Motor neuron (in vitro differentiated cells): Measurements from ENCODE around the gene ARMC3. TPM values are rescaled to one million over a fixed set of nuclear protein-coding genes. Genes with fewer than 3 reads are reported as not detected.
A peak's percentile ranks its signal among the peaks of the same experiment; 100 is the strongest.
"Not testable (repeated sequence)": the region's sequence is repeated elsewhere in the genome, so short reads cannot be mapped to it uniquely, and the experiment has no call there.

Experiments used
- ATAC-seq, 8 experiments: fragments of 200-7000 bp; cut with Tn5 transposase; replicated peaks in 6 of 8; 2 replicates each; pipeline ENCODE4 v1.8.0; 2021; ENCODE audit warnings: mild to moderate bottlenecking in 8 of 8, moderate library complexity in 8 of 8
- H3K27ac ChIP-seq, 2 donors: fragments of 250-450 bp; sonication (Bioruptor Pico); 2 replicates each; pipeline ENCODE4 v1.9.0; 2021; ENCODE audit warnings: antibody characterized with exemption in 2 of 2, mild to moderate bottlenecking in 2 of 2, moderate library complexity in 1 of 2
- H3K4me1 ChIP-seq, 2 donors: fragments of 250-450 bp; sonication (Bioruptor Pico); replicated peaks in 1 of 2; 2 replicates each; pipeline ENCODE4 v1.6.1; 2021; ENCODE audit warnings: antibody characterized with exemption in 2 of 2, mild to moderate bottlenecking in 2 of 2, moderate library complexity in 1 of 2
- H3K4me3 ChIP-seq, 5 donors: fragments of 250-450 bp; sonication (Bioruptor Pico); 2 replicates each; pipeline ENCODE4 v1.9.0; 2021; ENCODE audit warnings: antibody characterized with exemption in 5 of 5, mild to moderate bottlenecking in 5 of 5, moderate library complexity in 4 of 5
- WGBS, 10 experiments: fragments of 450-650 bp; shearing (Covaris generic); methylation state at CpG; one replicate each; pipeline ENCODE4 v1.0.0; 2022; 5-methylcytosine and 5-hydroxymethylcytosine counted together
- in situ Hi-C, 9 experiments: fragments of 400-800 bp; cut with MboI; loops; one replicate each; pipeline ENCODE4 v1.15.0; 2021; ENCODE audit warnings: low sequenced_read_pairs in 9 of 9, low pct_unique_long_range_greater_than_20kb in 2 of 9; ENCODE audit not compliant: unreplicated experiment in 9 of 9
- total RNA-seq, 8 experiments: library from RNA; unstranded; fragments of 300-600 nt; gene quantifications; 2 replicates each; pipeline versions ENCODE4 v1.2.3 to v1.2.4, GENCODE V29; 2022

The ARMC3 gene
- total RNA-seq, 8 experiments from 2014 or later, result 0.21 to 43.8 (median 0.92) TPM

DNA sequence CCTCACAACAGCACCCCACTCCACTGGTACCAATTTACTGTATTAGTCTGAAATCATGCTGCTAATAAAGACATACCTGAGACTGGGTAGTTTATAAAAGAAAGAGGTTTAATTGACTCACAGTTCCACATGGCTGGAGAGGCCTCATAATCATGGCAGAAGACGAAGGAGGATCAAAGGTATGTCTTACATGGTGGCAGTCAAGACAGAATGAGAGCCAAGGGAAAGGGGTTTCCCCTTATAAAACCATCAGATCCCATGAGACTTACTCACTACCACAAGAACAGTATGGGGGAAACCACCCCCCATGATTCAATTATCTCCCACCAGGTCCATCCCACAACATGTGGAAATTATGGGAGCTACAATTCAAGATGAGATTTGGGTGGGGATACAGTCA is 18.2 kb upstream of the ARMC3 start:
- H3K4me1 ChIP-seq, in situ Hi-C loops, ATAC-seq, H3K4me3 ChIP-seq, H3K27ac ChIP-seq: not testable (repeated sequence)
- 40 to 100% (median 40%) methylated on average over 1 of the region's 1 CpG; no CpG with 5 or more reads in 7 of the 10 experiments for WGBS, 10 experiments

DNA sequence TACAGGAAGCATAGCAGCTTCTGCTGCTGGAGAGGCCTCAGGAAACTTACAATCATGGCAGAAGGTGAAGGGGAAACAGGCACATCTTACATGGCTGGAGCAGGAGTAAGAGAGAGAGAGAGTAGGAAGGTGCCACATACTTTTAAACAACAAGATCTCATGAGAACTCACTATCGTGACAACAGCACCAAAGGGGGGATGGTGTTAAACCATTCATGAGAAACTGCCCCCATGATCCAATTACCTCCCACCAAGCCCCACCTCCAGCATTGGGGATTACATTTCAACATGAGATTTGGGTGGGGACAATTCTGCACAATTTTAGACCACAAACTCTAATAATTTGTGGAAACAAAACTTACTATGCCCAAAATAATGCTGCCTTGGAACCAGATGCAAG is 16.8 kb upstream of the ARMC3 start:
- ATAC-seq, result no peak
- in situ Hi-C loops, result no loop called here
- H3K27ac ChIP-seq, result no peak overlapping the region
- no peak overlapping the region for H3K4me3 ChIP-seq
- 17 to 100% (median 63%) methylated on average over 1 of the region's 1 CpG; no CpG with 5 or more reads in 3 of the 10 experiments for WGBS, 10 experiments
- no peaks in the 10 kb centered on the region for H3K4me1 ChIP-seq

DNA sequence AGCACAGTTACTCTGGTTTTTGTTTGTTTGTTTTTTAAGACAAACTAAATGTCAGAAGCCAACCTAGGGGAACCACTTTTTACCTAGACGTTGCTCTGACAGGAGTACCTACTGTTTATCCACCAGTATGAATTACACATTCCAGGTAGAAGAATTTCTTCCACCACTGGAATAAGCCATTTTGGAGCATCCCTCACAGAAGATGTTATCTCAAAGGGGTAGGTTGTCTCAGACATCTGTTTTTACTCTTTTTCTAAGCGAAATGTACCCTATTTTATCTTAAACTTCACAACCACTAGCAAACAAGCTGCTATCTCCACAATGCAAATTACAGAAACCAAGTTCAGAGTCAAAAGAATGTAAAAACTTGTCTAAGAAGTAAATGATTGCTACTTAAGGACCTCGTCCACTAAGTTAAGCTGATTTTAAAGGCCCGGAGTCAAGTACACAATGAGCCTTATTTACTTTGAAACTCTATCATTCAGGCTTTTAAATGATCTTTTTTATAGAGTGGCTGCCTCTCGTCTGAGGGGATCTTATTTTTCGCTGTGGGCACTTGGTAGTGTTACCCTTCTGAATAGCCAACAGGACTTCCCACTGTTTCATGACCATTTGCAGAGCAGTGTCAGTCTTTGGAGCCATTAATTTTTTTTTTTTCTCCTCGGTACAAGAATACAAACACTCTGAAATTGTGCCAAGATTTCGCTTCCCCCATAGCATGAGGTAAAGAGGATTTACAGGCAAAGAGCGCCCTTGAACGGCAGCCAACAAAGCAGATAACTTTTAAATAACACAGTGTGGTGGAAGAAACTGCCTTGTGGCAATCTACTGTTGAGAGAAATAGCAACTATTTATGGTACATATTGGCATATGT is 15.7 kb upstream of the ARMC3 start:
- peak in 5 of 8 experiments; percentile 47 to 97 (median 70) for ATAC-seq
- WGBS, 10 experiments, result 22 to 83% (median 64%) methylated on average over 1 to 10 of the region's 10 CpGs
- no peak overlapping the region for H3K4me3 ChIP-seq
- no peaks in the 10 kb centered on the region for H3K4me1 ChIP-seq
- in situ Hi-C loops, result no loop called here
- no peak overlapping the region for H3K27ac ChIP-seq

DNA sequence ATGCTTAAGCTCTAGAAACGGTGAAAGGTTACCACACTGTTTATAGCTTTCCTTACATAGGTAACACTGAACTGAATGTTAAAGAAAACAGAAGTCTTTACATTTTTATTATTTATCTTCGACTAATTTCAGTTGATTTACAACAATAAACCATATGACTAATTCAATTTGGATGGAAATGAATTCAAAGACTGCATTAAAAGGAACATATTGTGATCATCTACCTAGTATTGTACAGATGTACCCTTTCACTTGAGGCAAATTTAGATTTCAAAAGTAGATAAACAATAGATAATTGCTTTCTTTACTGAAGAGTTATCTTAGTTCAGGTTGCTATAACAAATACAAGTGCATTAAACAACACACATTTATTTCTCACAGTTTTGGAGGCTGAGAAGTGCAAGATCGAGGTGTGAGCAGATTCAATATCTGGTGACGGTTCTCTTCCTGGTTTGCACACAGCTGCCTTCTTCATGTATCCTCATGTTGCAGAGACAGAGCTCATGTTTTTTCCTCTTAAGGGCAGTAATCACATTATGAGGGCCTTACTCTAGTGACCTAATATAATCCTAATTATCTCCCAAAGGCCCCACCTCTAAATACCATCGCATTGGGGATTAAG is 15.0 kb upstream of the ARMC3 start:
- no peaks in the 10 kb centered on the region for H3K4me1 ChIP-seq
- H3K4me3 ChIP-seq, result no peak overlapping the region
- H3K27ac ChIP-seq, result no peak overlapping the region
- in situ Hi-C loops, result no loop called here
- 0 to 100% (median 68%) methylated on average over 1 to 5 of the region's 5 CpGs for WGBS, 10 experiments
- ATAC-seq, result peak in 1 of 8 experiments; percentile 52

GRCh38 chr10:22913474-22914092 is 14.3 kb upstream of the ARMC3 start:
- Histone ChIP-seq H3K27ac (no peak overlapping the region), H3K4me1 (no peaks in the 10 kb centered on the region), H3K4me3 (no peak overlapping the region)
- in situ Hi-C loops, result no loop called here
- WGBS, 10 experiments, result 69 to 100% (median 89%) methylated on average over 1 to 6 of the region's 6 CpGs; no CpG with 5 or more reads in 1 of the 10 experiments
- ATAC-seq, result no peak

DNA sequence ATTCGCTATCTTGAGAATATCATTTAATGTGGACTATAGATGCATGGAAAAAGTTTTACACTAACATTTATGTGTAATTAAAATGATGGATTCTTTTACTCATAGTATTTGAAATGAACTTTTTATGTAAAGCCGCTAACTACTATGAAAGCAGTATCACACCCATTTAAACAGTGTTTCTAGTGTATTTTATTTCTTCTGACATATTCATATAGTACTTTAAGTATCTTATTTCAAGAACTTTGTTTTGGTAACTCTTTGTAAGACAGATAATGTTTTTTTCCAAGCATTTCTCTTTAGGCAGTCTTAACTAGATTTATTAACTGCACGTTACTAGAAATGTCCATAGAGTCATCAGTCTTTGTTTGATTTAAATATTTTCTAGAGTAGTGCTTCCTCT is 12.5 kb upstream of the ARMC3 start:
- no peak for ATAC-seq
- WGBS, 10 experiments, result 60 to 95% (median 75%) methylated on average over 1 to 3 of the region's 3 CpGs
- H3K4me3 ChIP-seq, result no peak overlapping the region
- no peaks in the 10 kb centered on the region for H3K4me1 ChIP-seq
- H3K27ac ChIP-seq, result no peak overlapping the region
- in situ Hi-C loops, result no loop called here

GRCh38 chr10:22925088-22925487 is 2.8 kb upstream of the ARMC3 start:
- in situ Hi-C loops, result no loop called here
- no peak overlapping the region for H3K27ac ChIP-seq
- WGBS, 10 experiments, result 20 to 100% (median 83%) methylated on average over 1 of the region's 1 CpG; no CpG with 5 or more reads in 2 of the 10 experiments
- no peak overlapping the region for H3K4me3 ChIP-seq
- no peak for ATAC-seq
- H3K4me1 ChIP-seq, result no peaks in the 10 kb centered on the region

- Histone ChIP-seq H3K4me1 (no peaks in the 10 kb centered on the region), H3K27ac (no peak overlapping the region), H3K4me3 (peak overlapping the region in 1 of 5 donors; percentile 63)
- in situ Hi-C loops, result no loop called here
- 22 to 100% (median 93%) methylated on average over 3 to 9 of the region's 9 CpGs for WGBS, 10 experiments
- no peak for ATAC-seq
Measured at GRCh38 chr10:22927166-22927565, 687 bp upstream of the ARMC3 start.

- H3K4me1 ChIP-seq, in situ Hi-C loops, H3K27ac ChIP-seq, H3K4me3 ChIP-seq, ATAC-seq: not testable (repeated sequence)
- 77 to 100% (median 98%) methylated on average over 1 to 4 of the region's 4 CpGs for WGBS, 10 experiments
Measured at GRCh38 chr10:22929053-22929452, 1.2 kb downstream of the ARMC3 start.

GRCh38 chr10:22931948-22932347 is 4.1 kb downstream of the ARMC3 start:
- peak in 3 of 8 experiments; percentile 14 to 40 (median 20) for ATAC-seq
- Histone ChIP-seq H3K27ac (no peak overlapping the region), H3K4me3 (no peak overlapping the region), H3K4me1 (peaks cover 4 to 13% of the 10 kb centered on the region in 2 donors)
- in situ Hi-C loops, result no loop called here
- 0 to 100% (median 90%) methylated on average over 1 to 2 of the region's 2 CpGs; no CpG with 5 or more reads in 2 of the 10 experiments for WGBS, 10 experiments

DNA sequence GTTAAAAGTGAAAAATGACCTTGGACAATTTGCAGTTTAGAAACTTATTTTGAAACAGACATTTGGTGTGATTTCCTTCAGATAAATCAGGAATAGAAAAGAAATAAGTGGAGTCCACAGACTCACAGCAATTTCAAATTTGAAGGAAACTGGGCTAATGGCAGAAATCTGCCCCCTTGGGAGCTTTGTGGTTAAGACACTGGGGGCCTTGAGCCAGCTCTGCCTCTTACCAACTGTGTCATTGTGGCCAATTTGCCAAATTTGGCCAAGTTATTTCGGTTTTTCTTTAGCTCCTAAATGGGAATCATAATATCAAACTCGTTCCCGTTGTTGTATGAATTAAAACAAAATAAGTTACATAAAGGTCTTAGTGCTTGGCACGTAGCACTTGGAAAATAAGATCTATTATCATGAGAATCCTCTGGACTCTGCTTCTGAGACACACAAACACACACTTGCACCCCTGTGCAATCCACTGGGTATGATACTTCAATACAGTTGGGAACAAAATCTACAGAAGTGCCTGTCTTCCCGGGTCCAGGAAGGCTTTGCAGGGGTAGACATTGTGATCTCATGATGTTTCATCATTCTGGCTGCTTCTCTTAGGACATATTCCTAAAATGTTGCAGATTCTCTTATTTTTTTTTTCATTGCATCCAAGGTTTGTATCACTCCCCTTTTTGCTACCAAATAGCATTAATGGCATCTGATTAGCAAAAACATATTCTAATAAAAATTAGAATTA is 4.9 kb downstream of the ARMC3 start:
- ATAC-seq, result no peak

GRCh38 chr10:22934726-22935125 is 6.9 kb downstream of the ARMC3 start:
- WGBS, 10 experiments, result 47 to 80% (median 53%) methylated on average over 2 to 3 of the region's 3 CpGs; no CpG with 5 or more reads in 3 of the 10 experiments
- peak in 5 of 8 experiments; percentile 76 to 96 (median 95) for ATAC-seq
- Histone ChIP-seq H3K4me3 (no peak overlapping the region), H3K27ac (no peak overlapping the region), H3K4me1 (peaks cover 4 to 13% of the 10 kb centered on the region in 2 donors)
- in situ Hi-C loops, result no loop called here

More for the DNA sequence above, 4.9 kb downstream of the ARMC3 start:
- in situ Hi-C loops, result no loop called here
- Histone ChIP-seq H3K4me1 (peaks cover 4 to 13% of the 10 kb centered on the region in 2 donors), H3K4me3 (no peak overlapping the region), H3K27ac (no peak overlapping the region)
- 10 to 100% (median 80%) methylated on average over 1 to 5 of the region's 5 CpGs for WGBS, 10 experiments
